Neuronal stem cell (in vitro differentiated cells): ENCODE measurements around the gene DZIP1L.

Experiments used
- DNase-seq: peaks from one replicate; pipeline ENCODE4 v3.0.0-alpha.2; 2013; ENCODE audit warnings: low spot score
- H2AFZ ChIP-seq: one replicate; pipeline ENCODE4 v1.6.1; 2013; ENCODE audit warnings: mild to moderate bottlenecking, low read length, inconsistent platforms
- H2AK5ac ChIP-seq: 2 replicates; pipeline ENCODE4 v1.6.1; 2013; ENCODE audit warnings: low read depth, mild to moderate bottlenecking, inconsistent platforms, low read length, moderate library complexity, mixed read lengths
- H2BK120ac ChIP-seq: 2 replicates; pipeline ENCODE4 v1.6.1; 2013; ENCODE audit warnings: low read depth, mild to moderate bottlenecking, inconsistent platforms, low read length, moderate library complexity, mixed read lengths
- H2BK12ac ChIP-seq: one replicate; pipeline ENCODE4 v1.6.1; 2013; ENCODE audit warnings: low read length, inconsistent platforms
- H2BK15ac ChIP-seq: 2 replicates; pipeline ENCODE4 v1.6.1; 2013; ENCODE audit warnings: mild to moderate bottlenecking, low read length, inconsistent platforms, mixed read lengths
- H2BK5ac ChIP-seq: one replicate; pipeline ENCODE4 v1.6.1; 2013; ENCODE audit warnings: inconsistent platforms, mild to moderate bottlenecking, low read length, moderate library complexity
- H3K14ac ChIP-seq: one replicate; pipeline ENCODE4 v1.6.1; 2013; ENCODE audit warnings: low read length, inconsistent platforms
- H3K18ac ChIP-seq: 2 replicates; pipeline ENCODE4 v1.6.1; 2013; ENCODE audit warnings: low read length, inconsistent platforms
- H3K23ac ChIP-seq: 2 replicates; pipeline ENCODE4 v1.6.1; 2013; ENCODE audit warnings: low read depth, mild to moderate bottlenecking, mixed read lengths, low read length, inconsistent platforms; ENCODE audit not compliant: poor library complexity
- H3K27ac ChIP-seq: replicated peaks from 3 replicates; pipeline ENCODE4 v1.5.1; 2013; ENCODE audit warnings: low read length, inconsistent platforms
- H3K27me3 ChIP-seq, 3 experiments: 2 replicates each; pipeline ENCODE4 v1.6.1; 2013; ENCODE audit warnings: low read length in 3 of 3, mild to moderate bottlenecking in 2 of 3, inconsistent platforms in 1 of 3, low read depth in 1 of 3, mixed read lengths in 1 of 3, moderate library complexity in 1 of 3; ENCODE audit not compliant: control insufficient read depth in 3 of 3, insufficient read depth in 3 of 3
- H3K36me3 ChIP-seq, 2 donors: replicated peaks in 1 of 2; 2 replicates each; pipeline ENCODE4 v1.6.1; 2013; ENCODE audit warnings: low read length in 2 of 2; ENCODE audit not compliant: control insufficient read depth in 2 of 2, insufficient read depth in 2 of 2
- H3K4ac ChIP-seq: 2 replicates; pipeline ENCODE4 v1.6.1; 2013; ENCODE audit warnings: inconsistent platforms, mild to moderate bottlenecking, low read length, moderate library complexity
- H3K4me1 ChIP-seq, 2 donors: 1 replicate in 1 of 2; 2 replicates in 1 of 2; pipeline ENCODE4 v1.6.1; 2013; ENCODE audit warnings: low read length in 2 of 2, low read depth in 1 of 2; ENCODE audit not compliant: control insufficient read depth in 2 of 2, insufficient read depth in 1 of 2
- H3K4me2 ChIP-seq: one replicate; pipeline ENCODE4 v1.6.1; 2013; ENCODE audit warnings: mild to moderate bottlenecking, low read length, inconsistent platforms; ENCODE audit not compliant: insufficient read depth, poor library complexity, severe bottlenecking
- H3K4me3 ChIP-seq, 2 donors: 2 replicates each; pipeline ENCODE4 v1.5.1; 2013; ENCODE audit warnings: low read length in 2 of 2, mild to moderate bottlenecking in 2 of 2, inconsistent platforms in 1 of 2, moderate library complexity in 1 of 2
- H3K79me1 ChIP-seq: one replicate; pipeline ENCODE4 v1.6.1; 2013; ENCODE audit warnings: low read depth, mild to moderate bottlenecking, inconsistent platforms, low read length, moderate library complexity
- H3K9ac ChIP-seq: one replicate; pipeline ENCODE4 v1.6.1; 2013; ENCODE audit warnings: mild to moderate bottlenecking, low read depth, low read length, inconsistent platforms; ENCODE audit not compliant: poor library complexity
- H3K9me3 ChIP-seq, 2 donors: replicated peaks in 1 of 2; 2 replicates each; pipeline versions ENCODE3 to v1.6.1; 2013; ENCODE audit warnings: low read length in 2 of 2, mild to moderate bottlenecking in 2 of 2, inconsistent platforms in 1 of 2, low read depth in 1 of 2, mixed read lengths in 1 of 2, moderate library complexity in 1 of 2; ENCODE audit not compliant: control insufficient read depth in 2 of 2, insufficient read depth in 1 of 2
- H4K8ac ChIP-seq: one replicate; pipeline ENCODE4 v1.6.1; 2013; ENCODE audit warnings: low read depth, mild to moderate bottlenecking, inconsistent platforms, low read length, moderate library complexity
- H4K91ac ChIP-seq: one replicate; pipeline ENCODE4 v1.6.1; 2013; ENCODE audit warnings: low read length, low read depth, mild to moderate bottlenecking, inconsistent platforms; ENCODE audit not compliant: poor library complexity
- WGBS, 2 donors: extraction: QIAGEN DNeasy Blood & Tissue Kit; methylation state at CpG; one replicate each; pipeline ENCODE4 v1.1.7; 2013; ENCODE audit warnings: missing lambda C conversion rate in 2 of 2, mixed read lengths in 1 of 2; ENCODE audit not compliant: insufficient read length in 2 of 2, insufficient replicate concordance in 1 of 2; ENCODE audit errors: extremely low coverage in 2 of 2; 5-methylcytosine and 5-hydroxymethylcytosine counted together

The DZIP1L gene

DNA sequence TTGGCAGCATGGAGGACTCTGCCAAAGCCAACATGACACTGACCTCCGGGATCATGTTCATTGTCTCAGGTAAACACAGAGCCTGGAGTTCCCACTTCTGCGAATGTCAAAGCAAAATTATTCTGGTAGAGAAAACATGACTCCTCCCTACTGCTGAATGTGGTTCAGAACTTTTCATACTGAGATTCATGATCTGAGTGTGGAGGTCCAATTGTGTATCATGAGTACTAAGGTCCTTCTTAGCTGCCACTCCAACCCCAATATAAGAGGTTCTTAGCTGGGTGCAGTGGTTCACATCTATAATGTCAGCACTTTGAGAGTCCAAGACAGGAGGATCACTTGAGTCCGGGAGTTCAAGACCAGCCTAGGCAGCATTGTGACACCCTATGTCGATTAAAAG, 91.7 kb downstream of the DZIP1L start:
- no CpG with 5 or more reads among the region's 4 CpGs for WGBS, 2 donors
- H3K79me1 ChIP-seq, result no peaks in the 10 kb centered on the region
- H3K4me2 ChIP-seq, result no peak overlapping the region

DNA sequence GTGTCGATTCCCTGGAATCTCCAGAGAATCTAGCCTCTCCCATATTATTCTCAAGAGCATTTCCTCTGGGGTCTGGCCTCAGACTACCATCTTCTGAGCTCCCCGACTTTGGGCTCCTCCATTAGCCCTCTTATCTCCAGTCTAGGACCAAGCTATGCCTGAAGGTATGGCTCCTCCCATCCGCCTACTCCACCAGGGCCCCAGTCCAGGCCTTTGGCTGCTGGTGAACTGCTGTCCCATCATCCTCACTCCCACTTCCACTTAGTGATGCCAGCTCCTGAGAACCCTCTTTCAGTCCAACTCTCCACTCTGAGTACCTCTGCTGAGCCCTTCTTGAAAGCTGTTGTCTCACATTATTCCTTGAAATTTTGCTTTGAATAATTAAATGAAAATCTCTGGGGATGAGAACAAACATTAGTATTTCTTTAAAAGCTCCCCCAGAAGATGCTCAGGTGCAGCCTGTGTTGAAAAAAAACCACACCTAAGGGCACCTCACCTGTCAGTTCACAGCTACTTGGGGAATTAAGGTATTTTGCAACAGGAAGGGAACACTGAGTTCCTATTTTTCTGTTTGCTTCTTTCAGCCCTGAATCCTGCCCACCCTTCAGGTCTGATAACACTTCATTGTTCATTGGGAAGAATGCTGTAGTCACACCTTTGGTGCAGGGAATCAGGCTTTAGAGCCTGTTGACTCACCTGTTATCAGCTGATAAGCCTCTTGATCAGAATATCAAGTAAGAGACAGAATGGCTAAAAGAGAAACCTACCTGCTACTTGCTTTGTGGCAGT, 95.9 kb downstream of the DZIP1L start:
- H3K4me3 ChIP-seq, result no peak overlapping the region
- no peak overlapping the region for H4K91ac ChIP-seq
- H3K36me3 ChIP-seq, result peaks cover 4 to 5% of the 10 kb centered on the region in 2 donors
- H2BK5ac ChIP-seq, result no peak overlapping the region
- H3K4me2 ChIP-seq, result no peak overlapping the region
- H4K8ac ChIP-seq, result no peak overlapping the region
- no peak overlapping the region for H3K4ac ChIP-seq
- no peak overlapping the region for H2AK5ac ChIP-seq
- H2BK15ac ChIP-seq, result no peak overlapping the region
- no peak overlapping the region for H3K18ac ChIP-seq
- H3K27me3 ChIP-seq, result no peaks in the 10 kb centered on the region
- no peaks in the 10 kb centered on the region for H3K79me1 ChIP-seq
- peaks cover 0 to 2% of the 10 kb centered on the region in 2 donors for H3K9me3 ChIP-seq
- H3K27ac ChIP-seq, result no peak overlapping the region
- H2BK120ac ChIP-seq, result no peak overlapping the region
- no peaks in the 10 kb centered on the region for H3K4me1 ChIP-seq
- H2AFZ ChIP-seq, result no peak overlapping the region
- no peak overlapping the region for H3K14ac ChIP-seq
- DNase-seq, result no peak
- no peak overlapping the region for H3K9ac ChIP-seq
- no CpG with 5 or more reads among the region's 3 CpGs for WGBS, 2 donors
- H2BK12ac ChIP-seq, result no peak overlapping the region
- no peak overlapping the region for H3K23ac ChIP-seq

More for the DNA sequence above, 91.7 kb downstream of the DZIP1L start:
- Histone ChIP-seq H3K9me3 (no peaks in the 10 kb centered on the region), H2BK5ac (no peak overlapping the region), H3K9ac (no peak overlapping the region), H3K18ac (no peak overlapping the region), H4K8ac (no peak overlapping the region), H3K14ac (no peak overlapping the region), H3K23ac (no peak overlapping the region), H2AFZ (no peak overlapping the region), H2BK120ac (no peak overlapping the region), H2AK5ac (no peak overlapping the region), H2BK15ac (no peak overlapping the region), H3K27me3 (no peaks in the 10 kb centered on the region), H3K4me3 (no peak overlapping the region), H3K36me3 (peaks cover 2 to 14% of the 10 kb centered on the region in 2 donors), H4K91ac (no peak overlapping the region), H3K4ac (no peak overlapping the region), H3K27ac (no peak overlapping the region), H3K4me1 (no peaks in the 10 kb centered on the region), H2BK12ac (no peak overlapping the region)
- no peak for DNase-seq

DNA sequence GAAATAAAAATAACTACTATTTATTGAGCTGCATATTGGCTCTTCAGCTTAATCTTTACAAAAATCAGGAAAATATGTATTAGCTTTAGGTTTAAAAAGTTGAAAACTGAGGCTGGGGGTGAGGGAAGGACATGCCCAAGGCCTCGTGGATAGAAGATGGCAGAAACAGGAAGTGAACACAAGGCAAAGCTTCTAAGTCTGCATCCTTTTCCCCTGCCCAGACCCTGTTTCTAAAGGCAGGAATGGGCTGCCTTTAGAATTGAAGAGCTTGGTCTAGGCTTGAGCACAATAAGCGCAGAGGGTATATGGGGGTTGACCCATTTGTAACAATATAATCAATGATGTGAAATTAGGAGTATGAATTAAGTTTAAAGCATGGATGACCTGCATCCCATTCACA, 99.3 kb downstream of the DZIP1L start:
- Histone ChIP-seq H3K79me1 (no peaks in the 10 kb centered on the region), H3K4me1 (peaks cover 0 to 3% of the 10 kb centered on the region in 2 donors), H2AFZ (no peak overlapping the region), H2AK5ac (no peak overlapping the region), H3K14ac (no peak overlapping the region), H3K23ac (no peak overlapping the region), H3K27me3 (no peaks in the 10 kb centered on the region), H2BK120ac (no peak overlapping the region), H3K36me3 (peaks cover 0 to 2% of the 10 kb centered on the region in 2 donors), H3K27ac (no peak overlapping the region), H3K9ac (no peak overlapping the region), H2BK5ac (no peak overlapping the region), H3K4ac (no peak overlapping the region), H4K8ac (no peak overlapping the region), H3K9me3 (peaks cover 0 to 2% of the 10 kb centered on the region in 2 donors), H2BK12ac (no peak overlapping the region), H3K4me2 (no peak overlapping the region), H2BK15ac (no peak overlapping the region), H3K4me3 (no peak overlapping the region), H4K91ac (no peak overlapping the region), H3K18ac (no peak overlapping the region)
- no peak for DNase-seq
- WGBS, 2 donors, result no CpG with 5 or more reads among the region's 2 CpGs

DNA sequence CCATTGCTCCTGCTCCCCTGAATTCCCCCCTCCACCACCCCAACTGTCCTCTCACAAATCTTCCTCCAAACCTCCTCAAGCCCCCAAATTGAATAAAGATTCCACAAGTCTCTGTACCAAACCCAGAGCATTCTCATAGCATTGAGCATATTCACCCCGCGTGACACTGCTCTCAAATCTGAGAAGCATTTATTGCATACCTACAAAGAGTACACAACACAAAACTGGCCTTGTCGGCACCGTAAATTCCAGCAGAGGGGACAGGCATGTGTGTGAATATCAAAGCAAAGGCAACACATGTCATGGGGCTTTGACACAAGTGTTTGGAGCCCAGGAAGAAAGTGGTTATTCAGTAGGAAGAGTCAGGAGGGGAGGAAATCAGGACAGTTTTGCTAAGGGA, 102.9 kb downstream of the DZIP1L start:
- no CpG with 5 or more reads among the region's 4 CpGs for WGBS, 2 donors
- H4K8ac ChIP-seq, result no peak overlapping the region
- no peak for DNase-seq

More for the DNA sequence above, 102.9 kb downstream of the DZIP1L start:
- Histone ChIP-seq H4K91ac (no peak overlapping the region), H2BK5ac (no peak overlapping the region), H3K4me3 (no peak overlapping the region), H3K36me3 (no peaks in the 10 kb centered on the region), H2AFZ (no peak overlapping the region), H3K4ac (no peak overlapping the region), H3K23ac (no peak overlapping the region), H3K9me3 (no peaks in the 10 kb centered on the region), H2BK15ac (no peak overlapping the region), H3K27me3 (no peaks in the 10 kb centered on the region), H3K27ac (no peak overlapping the region), H3K4me2 (no peak overlapping the region), H2AK5ac (no peak overlapping the region), H3K9ac (no peak overlapping the region), H2BK120ac (no peak overlapping the region), H2BK12ac (no peak overlapping the region), H3K14ac (no peak overlapping the region), H3K18ac (no peak overlapping the region), H3K4me1 (peaks cover 0 to 3% of the 10 kb centered on the region in 2 donors), H3K79me1 (no peaks in the 10 kb centered on the region)
